ENCODE results near the gene STXBP6. TPM values are rescaled to one million over a fixed set of nuclear protein-coding genes. Genes with fewer than 3 reads are reported as not detected.

STXBP6 gene
- total and polyA plus RNA-seq, 2 experiments from 2014 or later = 3.8 to 6.4 TPM

GRCh38 chr14:24935796-24936195 is 114.2 kb downstream of the STXBP6 start:
- Histone ChIP-seq H3K4me3 (no peak overlapping the region), H3K27ac (no peak overlapping the region), H3K4me1 (ENCODE audit: low read depth) (peaks cover 36% of the 10 kb centered on the region), H3K36me3 (no peaks in the 10 kb centered on the region), H3K9me3 (ENCODE audit: low read depth) (no peaks in the 10 kb centered on the region), H3K27me3 (no peaks in the 10 kb centered on the region)
- DNase-seq (ENCODE audit: low read depth in 1 of 2, low spot score in 1 of 2) = no peak
- TF ChIP-seq CTCF (IDR thresholded peaks at IDR 0.05; ENCODE audit: low read depth, low read length) = no peak

DNA sequence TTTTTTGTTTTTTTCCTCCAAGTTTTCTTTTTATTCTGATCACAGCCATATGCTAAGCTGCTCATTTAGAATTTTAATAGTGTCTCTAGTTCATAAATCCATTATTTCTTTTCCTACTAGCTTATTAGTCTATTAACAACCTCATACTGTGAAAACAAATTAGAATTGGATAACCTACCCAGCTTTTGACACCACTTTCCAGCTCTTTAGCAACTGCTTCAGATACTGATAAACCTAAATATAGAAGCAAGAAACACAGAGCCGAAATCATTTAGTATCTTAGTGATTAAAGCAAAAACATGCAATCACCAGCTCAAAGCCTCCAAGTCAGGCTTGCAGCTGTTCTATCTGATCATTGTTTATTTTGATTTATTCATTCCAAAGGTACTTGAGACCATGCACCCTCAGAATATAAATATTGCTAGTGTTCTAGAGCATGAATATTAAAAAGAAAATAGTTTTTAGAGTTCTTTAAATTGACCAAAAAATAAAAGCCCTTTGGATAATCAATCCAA is 121.5 kb downstream of the STXBP6 start:
- Histone ChIP-seq H3K27ac (peak overlapping the region; percentile 67), H3K9me3 (ENCODE audit: low read depth) (no peaks in the 10 kb centered on the region), H3K4me1 (ENCODE audit: low read depth) (peaks cover 48% of the 10 kb centered on the region), H3K36me3 (no peaks in the 10 kb centered on the region), H3K4me3 (no peak overlapping the region), H3K27me3 (no peaks in the 10 kb centered on the region)
- TF ChIP-seq CTCF (IDR thresholded peaks at IDR 0.05; ENCODE audit: low read depth, low read length) = no peak
- no peak for DNase-seq (ENCODE audit: low read depth in 1 of 2, low spot score in 1 of 2)

GRCh38 chr14:24927809-24928208 is 122.1 kb downstream of the STXBP6 start:
- no peaks in the 10 kb centered on the region for H3K9me3 ChIP-seq (ENCODE audit: low read depth)
- no peaks in the 10 kb centered on the region for H3K27me3 ChIP-seq
- H3K4me3 ChIP-seq = no peak overlapping the region
- no peak for DNase-seq (ENCODE audit: low read depth in 1 of 2, low spot score in 1 of 2)
- peak overlapping the region; percentile 67 for H3K27ac ChIP-seq
- peaks cover 48% of the 10 kb centered on the region for H3K4me1 ChIP-seq (ENCODE audit: low read depth)
- no peaks in the 10 kb centered on the region for H3K36me3 ChIP-seq
- no peak for TF ChIP-seq CTCF (IDR thresholded peaks at IDR 0.05; ENCODE audit: low read depth, low read length)

DNA sequence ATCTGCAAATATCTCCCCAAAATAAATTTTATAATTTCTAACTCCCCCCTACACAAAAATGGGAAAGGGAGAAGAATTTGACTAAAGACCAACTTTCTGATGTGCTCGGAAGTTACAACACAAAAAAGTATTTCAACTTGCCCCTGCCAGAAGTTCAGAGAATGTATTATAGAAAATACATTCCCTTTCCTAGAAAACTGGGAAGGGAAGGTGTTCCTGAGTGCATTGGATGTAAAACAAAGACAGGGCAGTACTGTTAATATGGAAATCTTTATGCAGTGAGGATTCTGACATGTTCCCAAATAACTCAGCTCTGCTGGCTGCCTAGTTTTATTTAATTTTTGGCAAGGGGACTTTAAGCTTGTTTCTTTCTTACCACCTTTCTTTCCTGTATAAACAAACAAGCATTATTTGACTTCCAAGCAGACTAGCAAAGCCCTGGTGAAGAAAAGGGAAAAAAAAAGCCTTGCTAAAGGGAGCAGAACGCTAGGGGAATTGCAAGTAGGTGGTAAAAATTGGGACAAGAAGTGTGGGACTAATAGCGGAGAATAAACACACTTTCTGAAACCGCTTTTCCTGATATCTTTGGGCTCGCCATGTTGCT is 124.1 kb downstream of the STXBP6 start:
- Histone ChIP-seq H3K9me3 (ENCODE audit: low read depth) (no peaks in the 10 kb centered on the region), H3K27me3 (no peaks in the 10 kb centered on the region), H3K27ac (no peak overlapping the region), H3K4me1 (ENCODE audit: low read depth) (peaks cover 58% of the 10 kb centered on the region), H3K36me3 (no peaks in the 10 kb centered on the region), H3K4me3 (no peak overlapping the region)
- DNase-seq (ENCODE audit: low read depth in 1 of 2, low spot score in 1 of 2) = no peak
- TF ChIP-seq CTCF (IDR thresholded peaks at IDR 0.05; ENCODE audit: low read depth, low read length) = no peak

GRCh38 chr14:24924544-24924943 is 125.4 kb downstream of the STXBP6 start:
- Histone ChIP-seq H3K36me3 (no peaks in the 10 kb centered on the region), H3K4me3 (no peak overlapping the region), H3K9me3 (ENCODE audit: low read depth) (no peaks in the 10 kb centered on the region), H3K4me1 (ENCODE audit: low read depth) (peaks cover 66% of the 10 kb centered on the region), H3K27me3 (no peaks in the 10 kb centered on the region), H3K27ac (no peak overlapping the region)
- no peak for DNase-seq (ENCODE audit: low read depth in 1 of 2, low spot score in 1 of 2)
- TF ChIP-seq CTCF (IDR thresholded peaks at IDR 0.05; ENCODE audit: low read depth, low read length) = no peak

All from cardiac muscle cell (in vitro differentiated cells and primary cell).